Liver (tissue), 9 donors: ENCODE measurements around the gene STOML2. TPM values are rescaled to one million over a fixed set of nuclear protein-coding genes. Genes with fewer than 3 reads are reported as not detected.

Experiments
- DNase-seq: peaks from one replicate; pipeline ENCODE4 v3.0.0-alpha.2; 2017; ENCODE audit warnings: low spot score
- H3K27ac ChIP-seq, 2 donors: one replicate each; pipeline ENCODE4 v1.7.0; 2013; ENCODE audit warnings: inconsistent platforms in 2 of 2, low read length in 2 of 2, control low read depth in 1 of 2, low read depth in 1 of 2, mild to moderate bottlenecking in 1 of 2
- H3K27me3 ChIP-seq, 4 donors: one replicate each; pipeline versions ENCODE4 v1.6.1 to v1.7.0; 2013; ENCODE audit warnings: low read length in 3 of 4, inconsistent platforms in 1 of 4, mild to moderate bottlenecking in 1 of 4, moderate library complexity in 1 of 4; ENCODE audit not compliant: control insufficient read depth in 4 of 4, insufficient read depth in 4 of 4
- H3K36me3 ChIP-seq, 4 donors: one replicate each; pipeline versions ENCODE4 v1.6.1 to v1.7.0; 2013; ENCODE audit warnings: low read length in 3 of 4, mild to moderate bottlenecking in 3 of 4, low read depth in 1 of 4, moderate library complexity in 1 of 4; ENCODE audit not compliant: control insufficient read depth in 4 of 4, insufficient read depth in 3 of 4
- H3K4me1 ChIP-seq, 4 donors: one replicate each; pipeline versions ENCODE4 v1.6.1 to v1.7.0; 2013; ENCODE audit warnings: low read length in 3 of 4, mild to moderate bottlenecking in 3 of 4, moderate library complexity in 1 of 4; ENCODE audit not compliant: control insufficient read depth in 4 of 4, insufficient read depth in 4 of 4
- H3K4me3 ChIP-seq, 3 donors: one replicate each; pipeline versions ENCODE4 v1.6.1 to v1.7.0; 2013; ENCODE audit warnings: low read length in 3 of 3, control low read depth in 1 of 3, low read depth in 1 of 3, mild to moderate bottlenecking in 1 of 3
- H3K9ac ChIP-seq, 2 donors: one replicate each; pipeline ENCODE4 v1.7.0; 2013; ENCODE audit warnings: low read length in 2 of 2, mild to moderate bottlenecking in 2 of 2, moderate library complexity in 2 of 2, control low read depth in 1 of 2, low read depth in 1 of 2
- H3K9me3 ChIP-seq, 4 donors: one replicate each; pipeline versions ENCODE4 v1.6.1 to v1.7.0; 2013; ENCODE audit warnings: low read length in 3 of 4; ENCODE audit not compliant: control insufficient read depth in 4 of 4
- EGR1 ChIP-seq, 2 donors: IDR thresholded peaks; 2 replicates each; pipeline ENCODE4 v1.6.1; 2016 to 2018; ENCODE audit warnings: antibody characterized with exemption in 2 of 2, low read depth in 2 of 2
- FOXA1 ChIP-seq: IDR thresholded peaks from 2 replicates; pipeline ENCODE4 v1.6.1; 2016; ENCODE audit warnings: antibody characterized with exemption
- GABPA ChIP-seq, 2 donors: IDR thresholded peaks in 1 of 2; conservative IDR thresholded peaks in 1 of 2; 2 replicates each; pipeline ENCODE4 v1.6.1; 2016; ENCODE audit warnings: antibody characterized with exemption in 2 of 2, mild to moderate bottlenecking in 1 of 2, moderate library complexity in 1 of 2
- HNF4A ChIP-seq, 2 donors: conservative IDR thresholded peaks; 2 replicates each; pipeline ENCODE4 v1.6.1; 2016; ENCODE audit warnings: antibody characterized with exemption in 2 of 2, mild to moderate bottlenecking in 2 of 2
- HNF4G ChIP-seq: IDR thresholded peaks from 2 replicates; pipeline ENCODE4 v1.6.1; 2016; ENCODE audit warnings: antibody characterized with exemption
- JUND ChIP-seq, 2 donors: IDR thresholded peaks; 2 replicates each; pipeline ENCODE4 v1.6.1; 2016; ENCODE audit warnings: antibody characterized with exemption in 2 of 2
- NR2F2 ChIP-seq: IDR thresholded peaks from 2 replicates; pipeline ENCODE4 v1.6.1; 2016; ENCODE audit warnings: antibody characterized with exemption
- RAD21 ChIP-seq, 2 donors: IDR thresholded peaks; 2 replicates each; pipeline ENCODE4 v1.6.1; 2016; ENCODE audit warnings: antibody characterized with exemption in 2 of 2, mild to moderate bottlenecking in 2 of 2
- RXRA ChIP-seq, 2 donors: IDR thresholded peaks; 2 replicates each; pipeline ENCODE4 v1.6.1; 2017 to 2018; ENCODE audit warnings: antibody characterized with exemption in 2 of 2, mild to moderate bottlenecking in 1 of 2
- SP1 ChIP-seq: IDR thresholded peaks from 2 replicates; pipeline ENCODE4 v1.6.1; 2018; ENCODE audit warnings: antibody characterized with exemption, mild to moderate bottlenecking
- TAF1 ChIP-seq: conservative IDR thresholded peaks from 2 replicates; pipeline ENCODE4 v1.6.1; 2016; ENCODE audit warnings: antibody characterized with exemption, mild to moderate bottlenecking
- YY1 ChIP-seq: IDR thresholded peaks from 2 replicates; pipeline ENCODE4 v1.6.1; 2016; ENCODE audit warnings: antibody characterized with exemption, mild to moderate bottlenecking
- WGBS: extraction: QIAGEN DNeasy Blood & Tissue Kit; methylation state at CpG from one replicate; pipeline ENCODE4 v1.1.7; 2013; 5-methylcytosine and 5-hydroxymethylcytosine counted together
- polyA plus RNA-seq, 2 donors: library from polyadenylated mRNA; stranded (reverse) in 1 of 2; unstranded in 1 of 2; fragments of 200-250 nt in 1 of 2; fragments of >200 nt in 1 of 2; fragmentation: Nextera tagmentation in 1 of 2; extraction: Ambion mirVana in 1 of 2; gene quantifications; one replicate each; pipeline versions ENCODE4 v1.2.1 to v1.2.3, GENCODE V29; 2013 to 2015
- total RNA-seq, 2 donors: library from RNA; depleted of rRNA; stranded (reverse); fragments of >200 nt; gene quantifications; one replicate each; pipeline ENCODE4 v1.2.3, GENCODE V29; 2014
- TF ChIP-seq, protein P1 (sequence below): IDR thresholded peaks from 2 replicates; pipeline ENCODE4 v1.6.1; 2016; ENCODE audit warnings: antibody characterized with exemption
- TF ChIP-seq, protein P2 (sequence below): IDR thresholded peaks from 2 replicates; pipeline ENCODE4 v1.6.1; 2016; ENCODE audit warnings: antibody characterized with exemption, mild to moderate bottlenecking
- TF ChIP-seq, protein P3 (sequence below): IDR thresholded peaks from 2 replicates; pipeline ENCODE4 v1.6.1; 2016; ENCODE audit warnings: antibody characterized with exemption
- TF ChIP-seq, protein P4 (sequence below): fragments of 150-350 bp; IDR thresholded peaks from 2 replicates; pipeline ENCODE4 v1.5.1; 2017; ENCODE audit warnings: improper control_type of control experiment, low read depth, low read length; ENCODE audit not compliant: missing input control
- TF ChIP-seq, protein P5 (sequence below): IDR thresholded peaks from 2 replicates; pipeline ENCODE4 v1.6.1; 2016; ENCODE audit warnings: antibody characterized with exemption
- donor health status: healthy.
- donor health status: healthy.
- donor health status: healthy.
- donor health status: healthy.
- donor health status: healthy.

The STOML2 gene
- total and polyA plus RNA-seq, 4 donors = 77.8 to 96.8 (median 81.5) TPM

DNA sequence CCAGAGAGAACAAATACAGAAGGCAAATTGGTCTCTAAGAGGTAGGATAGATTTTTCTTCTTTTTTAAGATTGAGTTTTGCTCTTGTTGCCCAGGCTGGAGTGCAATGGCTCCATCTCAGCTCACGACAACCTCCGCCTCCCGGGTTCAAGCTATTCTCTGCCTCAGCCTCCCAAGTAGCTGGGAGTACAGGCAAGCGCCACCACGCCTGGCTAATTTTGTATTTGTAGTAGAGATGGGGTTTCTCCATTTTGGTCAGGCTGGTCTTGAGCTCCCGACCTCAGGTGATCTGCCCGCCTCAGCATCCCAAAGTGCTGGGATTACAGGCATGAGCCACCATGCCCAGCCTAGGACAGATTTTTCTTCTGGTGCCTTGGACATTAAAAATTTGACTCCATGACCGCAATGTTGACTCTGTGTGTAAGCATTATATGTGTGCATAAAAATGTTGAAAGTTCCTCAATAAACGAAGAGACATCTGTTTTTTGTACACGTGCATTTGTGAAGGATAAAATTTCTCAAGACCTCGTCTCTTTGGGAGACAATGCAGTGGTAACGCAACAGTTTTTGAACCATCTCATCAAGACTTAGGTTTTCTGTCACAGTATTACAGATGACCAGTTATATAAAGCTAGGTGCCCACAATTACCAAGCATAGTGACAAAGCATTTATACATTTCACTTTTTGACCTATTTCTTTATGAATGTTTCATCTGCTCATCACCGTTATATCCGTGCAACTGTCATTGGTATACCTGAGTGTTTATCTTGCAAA is 47.9 kb downstream of the STOML2 start:
- DNase-seq = no peak
- Histone ChIP-seq H3K27me3 (no peaks in the 10 kb centered on the region), H3K36me3 (peaks cover 24 to 61% (median 59%) of the 10 kb centered on the region in 4 donors), H3K9me3 (no peaks in the 10 kb centered on the region), H3K4me1 (no peaks in the 10 kb centered on the region), H3K27ac (no peak overlapping the region), H3K9ac (no peak overlapping the region), H3K4me3 (no peak overlapping the region)
- WGBS = 97% methylated on average over 14 of the region's 14 CpGs
- no peak for TF ChIP-seq HNF4G
- TF ChIP-seq, protein P1, sequence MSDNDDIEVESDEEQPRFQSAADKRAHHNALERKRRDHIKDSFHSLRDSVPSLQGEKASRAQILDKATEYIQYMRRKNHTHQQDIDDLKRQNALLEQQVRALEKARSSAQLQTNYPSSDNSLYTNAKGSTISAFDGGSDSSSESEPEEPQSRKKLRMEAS = no peak
- TF ChIP-seq RXRA (IDR thresholded peaks at IDR 0.05) = no peak
- no peak for TF ChIP-seq RAD21 (IDR thresholded peaks at IDR 0.05)
- TF ChIP-seq HNF4A (conservative IDR thresholded peaks at IDR 0.05) = no peak
- TF ChIP-seq YY1 = no peak
- TF ChIP-seq, protein P2, sequence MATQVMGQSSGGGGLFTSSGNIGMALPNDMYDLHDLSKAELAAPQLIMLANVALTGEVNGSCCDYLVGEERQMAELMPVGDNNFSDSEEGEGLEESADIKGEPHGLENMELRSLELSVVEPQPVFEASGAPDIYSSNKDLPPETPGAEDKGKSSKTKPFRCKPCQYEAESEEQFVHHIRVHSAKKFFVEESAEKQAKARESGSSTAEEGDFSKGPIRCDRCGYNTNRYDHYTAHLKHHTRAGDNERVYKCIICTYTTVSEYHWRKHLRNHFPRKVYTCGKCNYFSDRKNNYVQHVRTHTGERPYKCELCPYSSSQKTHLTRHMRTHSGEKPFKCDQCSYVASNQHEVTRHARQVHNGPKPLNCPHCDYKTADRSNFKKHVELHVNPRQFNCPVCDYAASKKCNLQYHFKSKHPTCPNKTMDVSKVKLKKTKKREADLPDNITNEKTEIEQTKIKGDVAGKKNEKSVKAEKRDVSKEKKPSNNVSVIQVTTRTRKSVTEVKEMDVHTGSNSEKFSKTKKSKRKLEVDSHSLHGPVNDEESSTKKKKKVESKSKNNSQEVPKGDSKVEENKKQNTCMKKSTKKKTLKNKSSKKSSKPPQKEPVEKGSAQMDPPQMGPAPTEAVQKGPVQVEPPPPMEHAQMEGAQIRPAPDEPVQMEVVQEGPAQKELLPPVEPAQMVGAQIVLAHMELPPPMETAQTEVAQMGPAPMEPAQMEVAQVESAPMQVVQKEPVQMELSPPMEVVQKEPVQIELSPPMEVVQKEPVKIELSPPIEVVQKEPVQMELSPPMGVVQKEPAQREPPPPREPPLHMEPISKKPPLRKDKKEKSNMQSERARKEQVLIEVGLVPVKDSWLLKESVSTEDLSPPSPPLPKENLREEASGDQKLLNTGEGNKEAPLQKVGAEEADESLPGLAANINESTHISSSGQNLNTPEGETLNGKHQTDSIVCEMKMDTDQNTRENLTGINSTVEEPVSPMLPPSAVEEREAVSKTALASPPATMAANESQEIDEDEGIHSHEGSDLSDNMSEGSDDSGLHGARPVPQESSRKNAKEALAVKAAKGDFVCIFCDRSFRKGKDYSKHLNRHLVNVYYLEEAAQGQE = no peak
- TF ChIP-seq, protein P3, sequence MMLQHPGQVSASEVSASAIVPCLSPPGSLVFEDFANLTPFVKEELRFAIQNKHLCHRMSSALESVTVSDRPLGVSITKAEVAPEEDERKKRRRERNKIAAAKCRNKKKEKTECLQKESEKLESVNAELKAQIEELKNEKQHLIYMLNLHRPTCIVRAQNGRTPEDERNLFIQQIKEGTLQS = no peak
- no peak for TF ChIP-seq NR2F2
- no peak for TF ChIP-seq FOXA1
- TF ChIP-seq, protein P4, sequence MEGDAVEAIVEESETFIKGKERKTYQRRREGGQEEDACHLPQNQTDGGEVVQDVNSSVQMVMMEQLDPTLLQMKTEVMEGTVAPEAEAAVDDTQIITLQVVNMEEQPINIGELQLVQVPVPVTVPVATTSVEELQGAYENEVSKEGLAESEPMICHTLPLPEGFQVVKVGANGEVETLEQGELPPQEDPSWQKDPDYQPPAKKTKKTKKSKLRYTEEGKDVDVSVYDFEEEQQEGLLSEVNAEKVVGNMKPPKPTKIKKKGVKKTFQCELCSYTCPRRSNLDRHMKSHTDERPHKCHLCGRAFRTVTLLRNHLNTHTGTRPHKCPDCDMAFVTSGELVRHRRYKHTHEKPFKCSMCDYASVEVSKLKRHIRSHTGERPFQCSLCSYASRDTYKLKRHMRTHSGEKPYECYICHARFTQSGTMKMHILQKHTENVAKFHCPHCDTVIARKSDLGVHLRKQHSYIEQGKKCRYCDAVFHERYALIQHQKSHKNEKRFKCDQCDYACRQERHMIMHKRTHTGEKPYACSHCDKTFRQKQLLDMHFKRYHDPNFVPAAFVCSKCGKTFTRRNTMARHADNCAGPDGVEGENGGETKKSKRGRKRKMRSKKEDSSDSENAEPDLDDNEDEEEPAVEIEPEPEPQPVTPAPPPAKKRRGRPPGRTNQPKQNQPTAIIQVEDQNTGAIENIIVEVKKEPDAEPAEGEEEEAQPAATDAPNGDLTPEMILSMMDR = no peak
- no peak for TF ChIP-seq EGR1 (IDR thresholded peaks at IDR 0.05; ENCODE audit: low read depth in 2 of 2)
- no peak for TF ChIP-seq SP1
- no peak for TF ChIP-seq GABPA (IDR thresholded peaks at IDR 0.05 in 1 of 2, conservative IDR thresholded peaks at IDR 0.05 in 1 of 2)
- TF ChIP-seq JUND (IDR thresholded peaks at IDR 0.05) = no peak
- TF ChIP-seq, protein P5, sequence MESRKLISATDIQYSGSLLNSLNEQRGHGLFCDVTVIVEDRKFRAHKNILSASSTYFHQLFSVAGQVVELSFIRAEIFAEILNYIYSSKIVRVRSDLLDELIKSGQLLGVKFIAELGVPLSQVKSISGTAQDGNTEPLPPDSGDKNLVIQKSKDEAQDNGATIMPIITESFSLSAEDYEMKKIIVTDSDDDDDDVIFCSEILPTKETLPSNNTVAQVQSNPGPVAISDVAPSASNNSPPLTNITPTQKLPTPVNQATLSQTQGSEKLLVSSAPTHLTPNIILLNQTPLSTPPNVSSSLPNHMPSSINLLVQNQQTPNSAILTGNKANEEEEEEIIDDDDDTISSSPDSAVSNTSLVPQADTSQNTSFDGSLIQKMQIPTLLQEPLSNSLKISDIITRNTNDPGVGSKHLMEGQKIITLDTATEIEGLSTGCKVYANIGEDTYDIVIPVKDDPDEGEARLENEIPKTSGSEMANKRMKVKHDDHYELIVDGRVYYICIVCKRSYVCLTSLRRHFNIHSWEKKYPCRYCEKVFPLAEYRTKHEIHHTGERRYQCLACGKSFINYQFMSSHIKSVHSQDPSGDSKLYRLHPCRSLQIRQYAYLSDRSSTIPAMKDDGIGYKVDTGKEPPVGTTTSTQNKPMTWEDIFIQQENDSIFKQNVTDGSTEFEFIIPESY = no peak
- no peak for TF ChIP-seq TAF1
